K562 treated with DMSO at 1 percent for 24 hours (cell line): Measurements from ENCODE around the gene SZT2. TPM values are rescaled to one million over a fixed set of nuclear protein-coding genes. Genes with fewer than 3 reads are reported as not detected.

Source experiments
- total RNA-seq: library from RNA; unstranded; fragments of 300-600 nt; gene quantifications from 2 replicates; pipeline ENCODE4 v1.2.3, GENCODE V29; 2022; ENCODE audit warnings: low read depth; ENCODE audit not compliant: insufficient read depth

SZT2 gene
- 23.4 and 29.5 TPM in 2 replicates for total RNA-seq

DNA sequence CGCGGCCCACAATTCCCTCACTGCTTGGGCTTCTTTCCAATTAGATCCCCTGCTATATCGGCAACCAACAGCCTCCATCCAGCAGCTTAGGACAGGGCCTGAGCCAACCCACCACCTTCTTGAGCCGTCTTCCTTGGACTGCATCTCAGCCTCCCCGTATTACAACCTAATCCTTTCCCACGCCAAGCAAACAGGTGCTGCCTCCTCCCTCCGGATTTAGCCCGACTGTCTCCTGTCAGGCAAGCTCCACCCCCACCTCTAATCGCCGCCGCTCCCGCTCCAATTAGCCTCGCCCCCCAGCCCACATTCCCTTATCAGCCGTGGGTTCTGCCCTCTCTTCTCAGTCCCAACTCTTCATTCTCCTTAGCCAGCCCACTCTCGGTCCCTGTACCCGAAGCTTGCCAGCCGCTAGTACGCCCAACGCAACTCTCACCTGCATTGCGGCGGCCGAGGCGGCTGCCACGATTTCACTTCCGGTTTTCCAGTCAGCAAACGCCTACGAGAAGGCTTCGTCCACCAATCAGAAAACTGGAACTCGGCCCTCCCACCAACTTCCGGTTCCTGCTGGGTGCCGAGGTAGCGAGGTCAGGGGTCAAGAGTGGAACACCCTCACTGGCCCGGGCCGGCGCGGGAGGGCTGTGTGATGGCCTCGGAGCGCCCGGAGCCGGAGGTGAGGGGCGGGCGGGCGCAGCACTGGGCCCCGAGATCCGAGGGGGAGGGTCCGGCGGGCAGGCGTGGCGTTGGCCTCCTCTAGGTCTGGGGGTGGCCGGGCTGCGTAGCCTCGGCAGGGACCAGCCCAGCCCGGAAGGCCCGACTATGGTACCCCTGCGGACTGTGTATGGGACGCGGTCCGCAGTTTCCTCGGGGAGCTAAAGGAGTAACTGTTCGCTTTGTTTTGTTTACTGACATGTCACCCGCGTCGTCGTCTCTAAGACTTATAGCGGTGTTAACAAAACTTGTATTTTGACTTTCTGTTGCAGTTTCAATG lies at the start of gene SZT2, which contains the start of gene MED8:
SZT2 (plus strand) TSS at position 574 of the 988 bp plus-strand sequence; CDS start at position 644, 70 bp downstream.
MED8 (minus strand) TSS at position 475 of the 988 bp plus-strand sequence; CDS start at position 439, 36 bp downstream.

DNA sequence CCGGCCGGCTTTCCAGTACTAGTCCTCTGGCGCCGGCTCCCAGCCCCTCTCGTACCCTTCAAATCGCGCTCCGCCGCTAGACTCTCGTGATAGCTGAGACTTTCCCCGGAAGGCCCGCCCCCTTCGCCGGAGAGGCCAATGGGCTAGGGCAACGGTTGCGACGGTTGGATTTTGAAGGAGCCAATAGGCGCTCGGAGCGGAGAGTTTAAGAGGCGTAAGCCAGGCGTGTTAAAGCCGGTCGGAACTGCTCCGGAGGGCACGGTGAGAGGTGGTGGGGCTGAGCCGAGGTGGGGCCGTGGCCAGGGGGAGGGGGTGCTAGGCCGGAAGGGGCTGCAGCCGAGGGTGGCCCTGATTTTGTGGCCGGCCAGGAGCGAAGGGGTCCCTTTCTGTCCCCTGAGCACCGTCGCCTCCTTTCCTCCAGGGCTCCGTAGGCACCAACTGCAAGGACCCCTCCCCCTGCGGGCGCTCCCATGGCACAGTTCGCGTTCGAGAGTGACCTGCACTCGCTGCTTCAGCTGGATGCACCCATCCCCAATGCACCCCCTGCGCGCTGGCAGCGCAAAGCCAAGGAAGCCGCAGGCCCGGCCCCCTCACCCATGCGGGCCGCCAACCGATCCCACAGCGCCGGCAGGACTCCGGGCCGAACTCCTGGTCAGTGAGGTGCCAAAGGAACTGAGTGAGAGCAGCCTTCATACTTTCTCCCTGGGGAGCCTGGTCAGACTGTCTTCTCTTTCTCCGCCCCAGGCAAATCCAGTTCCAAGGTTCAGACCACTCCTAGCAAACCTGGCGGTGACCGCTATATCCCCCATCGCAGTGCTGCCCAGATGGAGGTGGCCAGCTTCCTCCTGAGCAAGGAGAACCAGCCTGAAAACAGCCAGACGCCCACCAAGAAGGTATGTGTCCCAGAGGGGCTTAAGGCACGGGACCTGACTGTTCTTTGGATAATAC lies 30.7 kb upstream of the SZT2 start, which contains the start of gene CDC20:
CDC20 (plus strand) TSS at position 236 of the 948 bp plus-strand sequence; CDS start at position 471, 235 bp downstream.

GRCh38 chr1:43367904-43368645 lies 21.6 kb upstream of the SZT2 start, which contains the start of gene ELOVL1:
Gene ELOVL1 (minus strand): TSS chr1:43368011. CDS start chr1:43365609, 2,402 bp downstream.

DNA sequence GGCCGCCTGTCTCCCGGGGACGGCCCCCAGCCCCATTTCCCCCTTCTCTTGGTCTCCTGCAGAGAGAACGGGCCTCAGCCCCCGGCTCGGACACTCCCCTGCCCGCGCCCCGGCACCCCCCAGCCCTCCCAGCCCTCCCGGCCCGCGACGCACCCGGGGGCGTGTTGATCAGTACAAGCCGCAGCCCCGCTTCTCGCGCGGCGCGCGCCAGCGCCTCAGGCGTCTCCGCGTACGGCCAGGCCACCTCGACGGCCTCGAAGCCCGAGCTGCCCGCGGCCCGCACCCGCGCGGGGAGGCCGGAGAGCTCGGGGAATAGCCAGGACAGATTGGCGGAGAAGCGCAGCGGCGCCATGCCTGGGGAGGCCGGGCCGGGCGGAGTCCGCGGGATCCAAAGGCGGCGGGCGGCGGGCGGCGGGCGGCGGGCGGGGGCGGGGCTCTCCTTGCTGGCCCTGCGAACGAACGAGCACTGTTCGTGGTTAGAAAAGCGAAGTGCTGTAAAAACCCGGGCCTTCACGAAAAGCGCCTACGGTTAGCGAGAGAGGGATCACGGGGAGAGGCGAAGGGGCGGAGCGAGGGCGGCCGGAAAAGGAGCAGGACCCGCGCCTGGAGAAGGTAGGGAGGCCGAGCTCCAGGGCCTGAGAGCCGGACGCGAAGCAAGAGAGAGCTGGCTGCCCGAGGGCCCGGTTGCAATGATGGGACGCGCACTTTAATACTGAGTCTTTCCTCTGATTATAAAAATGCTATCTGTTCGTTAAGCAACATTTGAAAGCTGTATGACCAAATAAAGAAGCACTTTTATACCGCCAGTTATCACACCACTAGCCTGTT lies 64.0 kb downstream of the SZT2 start, which contains the start of gene HYI:
HYI (minus strand) TSS at position 490 of the 828 bp plus-strand sequence; CDS start at position 352, 138 bp downstream.

Other genes with a start within 250 kb of the SZT2 start
- gene EBNA1BP2, start 217.6 kb upstream of the SZT2 start, total RNA-seq: 88.4 and 95.7 TPM in 2 replicates
- gene CFAP57, start 217.6 kb upstream of the SZT2 start, total RNA-seq: not detected in 2 replicates
- gene TMEM125, start 119.9 kb upstream of the SZT2 start, total RNA-seq: 0.81 and 1.4 TPM in 2 replicates
- gene C1orf210, start 104.3 kb upstream of the SZT2 start, total RNA-seq: not detected in 2 replicates
- not detected in 2 replicates for gene TIE1, start 88.9 kb upstream of the SZT2 start, total RNA-seq
- not detected in 2 replicates for gene MPL, start 52.1 kb upstream of the SZT2 start, total RNA-seq
- 186 and 203 TPM in 2 replicates for gene CDC20, start 30.9 kb upstream of the SZT2 start, total RNA-seq
- gene ELOVL1, start 21.9 kb upstream of the SZT2 start, total RNA-seq: 127 and 138 TPM in 2 replicates
- 56.1 and 63.0 TPM in 2 replicates for gene MED8, start 99 bp upstream of the SZT2 start, total RNA-seq
- 11.1 and 35.5 TPM in 2 replicates for gene HYI, start 64.0 kb downstream of the SZT2 start, total RNA-seq
- 2.9 and 3.3 TPM in 2 replicates for gene PTPRF, start 141.0 kb downstream of the SZT2 start, total RNA-seq